ENCODE results near the gene MAD1L1.

Gene MAD1L1

DNA sequence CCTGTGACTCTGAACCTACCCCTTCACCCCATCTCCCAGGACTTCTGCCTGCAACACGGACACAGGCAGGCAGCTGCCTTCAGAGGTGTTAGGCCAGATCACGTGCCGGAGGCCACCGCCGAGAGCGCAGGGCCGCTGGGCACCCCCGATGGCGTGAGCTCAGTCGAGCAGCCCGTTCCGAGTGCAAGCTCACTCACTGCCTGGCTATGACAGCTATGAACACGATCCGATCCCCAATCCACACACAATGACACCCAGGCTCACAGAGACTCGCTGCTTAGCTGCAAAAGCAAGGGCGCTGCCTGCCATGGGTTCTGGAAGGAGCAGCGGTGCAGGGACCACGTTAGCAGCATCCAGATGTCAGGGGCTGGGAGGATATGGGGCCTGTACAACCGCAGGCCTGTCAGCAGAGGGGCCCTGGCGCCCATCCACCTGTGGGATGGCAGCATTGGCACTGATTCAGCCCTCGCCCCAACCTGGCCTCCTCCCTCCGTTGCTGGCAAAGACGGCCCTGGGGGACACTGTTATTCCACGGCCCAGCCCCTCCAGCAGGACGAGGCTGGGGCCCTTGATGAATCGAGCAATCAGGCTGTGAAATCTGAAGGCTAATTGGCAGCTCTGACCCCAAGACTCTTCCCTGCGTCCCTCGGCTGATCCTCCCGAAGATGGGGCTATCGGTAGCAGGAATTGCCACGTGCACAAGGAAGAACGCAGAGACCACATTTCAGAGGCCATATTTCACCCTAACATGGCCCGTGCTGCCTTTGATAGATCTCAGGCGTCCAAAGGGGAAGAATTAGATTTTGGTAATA is 332.6 kb downstream of the MAD1L1 start:
- H3K4me1 ChIP-seq (ENCODE audit: control insufficient read depth, insufficient read depth, low read depth, low read length) = peaks cover 5% of the 10 kb centered on the region
- 96% methylated on average over 34 of the region's 34 CpGs for WGBS
- no peaks in the 10 kb centered on the region for H3K79me1 ChIP-seq (replicated peaks; ENCODE audit: low read length, poor library complexity, severe bottlenecking)
- no peak overlapping the region for H3K18ac ChIP-seq (ENCODE audit: low read depth in 1 of 2, low read length in 2 of 2)
- H3K27me3 ChIP-seq (ENCODE audit: control insufficient read depth in 1 of 2, insufficient read depth in 1 of 2, low read length in 2 of 2) = no peaks in the 10 kb centered on the region
- peak overlapping the region; percentile 64 for H3K9ac ChIP-seq (ENCODE audit: low read length)
- H3K14ac ChIP-seq (ENCODE audit: low read length in 2 of 2) = peak overlapping the region in 1 of 2 experiments; percentile 38
- H2AFZ ChIP-seq (ENCODE audit: low read depth, low read length) = no peak overlapping the region
- no peak for DNase-seq
- no peak overlapping the region for H4K91ac ChIP-seq (ENCODE audit: low read length)
- H3K27ac ChIP-seq (ENCODE audit: low read length, poor library complexity, severe bottlenecking) = no peak overlapping the region
- H3K4me2 ChIP-seq (ENCODE audit: low read length, poor library complexity, severe bottlenecking) = no peak overlapping the region
- no peak overlapping the region for H2BK120ac ChIP-seq (ENCODE audit: low read depth, low read length)
- no peak overlapping the region for H2BK15ac ChIP-seq (ENCODE audit: low read depth, poor library complexity, severe bottlenecking)
- no peak overlapping the region for H2AK5ac ChIP-seq (ENCODE audit: low read length, severe bottlenecking)
- peaks cover 16 to 41% of the 10 kb centered on the region in 2 experiments for H3K36me3 ChIP-seq (ENCODE audit: control insufficient read depth in 1 of 2, insufficient read depth in 2 of 2, low read depth in 1 of 2, low read length in 2 of 2)
- H3K23ac ChIP-seq (ENCODE audit: low read length in 2 of 2) = no peak overlapping the region
- H3K4ac ChIP-seq (ENCODE audit: low read depth in 1 of 2, low read length in 2 of 2) = no peak overlapping the region
- peak overlapping the region in 1 of 2 experiments; percentile 10 for H3K4me3 ChIP-seq (ENCODE audit: insufficient read depth in 1 of 2, low read depth in 1 of 2, low read length in 2 of 2)
- H4K8ac ChIP-seq (ENCODE audit: low read length) = no peak overlapping the region
- no peak overlapping the region for H2BK12ac ChIP-seq (ENCODE audit: low read length in 2 of 2)
- H3K9me3 ChIP-seq (ENCODE audit: control insufficient read depth, low read length) = no peaks in the 10 kb centered on the region
- H2BK5ac ChIP-seq (ENCODE audit: low read depth, low read length, poor library complexity, severe bottlenecking) = no peak overlapping the region

DNA sequence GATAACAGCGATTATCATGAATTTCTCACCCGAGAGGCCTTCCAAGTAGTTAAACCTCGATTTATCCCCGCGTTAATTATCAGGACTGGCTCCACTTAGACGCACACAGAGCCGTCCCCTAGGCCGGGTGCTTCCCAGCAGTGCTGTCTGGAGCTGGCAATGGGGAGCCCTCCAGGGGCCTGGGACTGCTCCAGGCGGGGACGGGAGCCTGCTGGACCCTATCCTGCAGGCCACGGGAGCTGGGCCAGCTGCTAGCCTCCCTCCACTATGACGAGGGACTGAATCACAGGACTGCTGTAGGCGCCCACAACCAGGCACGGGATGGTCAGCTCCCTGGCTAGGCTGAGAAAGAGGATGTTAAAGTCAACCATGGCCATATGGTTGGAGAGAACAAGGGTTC is 333.5 kb downstream of the MAD1L1 start:
- Histone ChIP-seq H3K9me3 (ENCODE audit: control insufficient read depth, low read length) (no peaks in the 10 kb centered on the region), H2AFZ (ENCODE audit: low read depth, low read length) (no peak overlapping the region), H3K79me1 (replicated peaks; ENCODE audit: low read length, poor library complexity, severe bottlenecking) (no peaks in the 10 kb centered on the region), H3K4me1 (ENCODE audit: control insufficient read depth, insufficient read depth, low read depth, low read length) (peaks cover 5% of the 10 kb centered on the region), H3K14ac (ENCODE audit: low read length in 2 of 2) (no peak overlapping the region), H3K9ac (ENCODE audit: low read length) (peak overlapping the region; percentile 64), H2BK5ac (ENCODE audit: low read depth, low read length, poor library complexity, severe bottlenecking) (no peak overlapping the region), H3K36me3 (ENCODE audit: control insufficient read depth in 1 of 2, insufficient read depth in 2 of 2, low read depth in 1 of 2, low read length in 2 of 2) (peaks cover 16 to 49% of the 10 kb centered on the region in 2 experiments), H3K27ac (ENCODE audit: low read length, poor library complexity, severe bottlenecking) (no peak overlapping the region), H4K91ac (ENCODE audit: low read length) (no peak overlapping the region), H2AK5ac (ENCODE audit: low read length, severe bottlenecking) (no peak overlapping the region), H3K23ac (ENCODE audit: low read length in 2 of 2) (no peak overlapping the region), H3K18ac (ENCODE audit: low read depth in 1 of 2, low read length in 2 of 2) (no peak overlapping the region), H2BK12ac (ENCODE audit: low read length in 2 of 2) (no peak overlapping the region), H3K4me2 (ENCODE audit: low read length, poor library complexity, severe bottlenecking) (no peak overlapping the region), H3K4me3 (ENCODE audit: insufficient read depth in 1 of 2, low read depth in 1 of 2, low read length in 2 of 2) (no peak overlapping the region), H3K27me3 (ENCODE audit: control insufficient read depth in 1 of 2, insufficient read depth in 1 of 2, low read length in 2 of 2) (no peaks in the 10 kb centered on the region), H2BK120ac (ENCODE audit: low read depth, low read length) (no peak overlapping the region), H2BK15ac (ENCODE audit: low read depth, poor library complexity, severe bottlenecking) (no peak overlapping the region), H3K4ac (ENCODE audit: low read depth in 1 of 2, low read length in 2 of 2) (no peak overlapping the region), H4K8ac (ENCODE audit: low read length) (no peak overlapping the region)
- DNase-seq = no peak
- WGBS = 87% methylated on average over 14 of the region's 14 CpGs

DNA sequence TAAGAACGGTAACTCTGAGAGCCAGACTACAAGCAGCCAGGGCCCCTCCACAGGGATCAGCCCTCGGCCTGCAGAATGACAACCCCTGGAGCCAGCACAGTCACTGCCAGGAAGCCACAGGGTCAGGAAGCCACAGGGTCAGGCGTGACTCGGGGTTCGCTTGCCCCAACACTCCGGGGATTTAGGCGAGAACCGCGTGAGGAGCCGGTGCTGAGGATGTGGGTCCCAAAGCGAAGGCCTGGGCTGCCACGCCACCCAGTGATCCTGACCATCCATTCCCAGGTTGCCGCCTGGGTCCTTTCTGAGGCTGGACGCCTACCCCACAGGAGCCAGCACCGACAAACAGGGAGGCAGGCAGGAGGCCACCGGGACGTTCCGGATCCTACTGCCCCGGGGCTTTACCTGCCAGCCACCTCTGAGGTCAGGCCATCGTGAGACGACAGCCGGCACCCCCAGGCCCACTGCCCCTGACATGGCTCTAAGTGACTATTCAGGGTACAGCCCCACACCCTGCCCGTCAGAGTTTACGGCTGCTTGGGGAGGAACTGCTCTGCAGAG is 334.0 kb downstream of the MAD1L1 start:
- H2AFZ ChIP-seq (ENCODE audit: low read depth, low read length) = no peak overlapping the region
- peaks cover 5% of the 10 kb centered on the region for H3K4me1 ChIP-seq (ENCODE audit: control insufficient read depth, insufficient read depth, low read depth, low read length)
- H2BK120ac ChIP-seq (ENCODE audit: low read depth, low read length) = no peak overlapping the region
- H3K9ac ChIP-seq (ENCODE audit: low read length) = peak overlapping the region; percentile 64
- H3K23ac ChIP-seq (ENCODE audit: low read length in 2 of 2) = no peak overlapping the region
- no peak overlapping the region for H2BK15ac ChIP-seq (ENCODE audit: low read depth, poor library complexity, severe bottlenecking)
- H3K4ac ChIP-seq (ENCODE audit: low read depth in 1 of 2, low read length in 2 of 2) = no peak overlapping the region
- no peak overlapping the region for H2AK5ac ChIP-seq (ENCODE audit: low read length, severe bottlenecking)
- no peak overlapping the region for H4K8ac ChIP-seq (ENCODE audit: low read length)
- no peaks in the 10 kb centered on the region for H3K79me1 ChIP-seq (replicated peaks; ENCODE audit: low read length, poor library complexity, severe bottlenecking)
- no peak overlapping the region for H3K18ac ChIP-seq (ENCODE audit: low read depth in 1 of 2, low read length in 2 of 2)
- 92% methylated on average over 24 of the region's 24 CpGs for WGBS
- no peak for DNase-seq
- no peak overlapping the region for H2BK12ac ChIP-seq (ENCODE audit: low read length in 2 of 2)
- H3K4me2 ChIP-seq (ENCODE audit: low read length, poor library complexity, severe bottlenecking) = no peak overlapping the region
- no peaks in the 10 kb centered on the region for H3K9me3 ChIP-seq (ENCODE audit: control insufficient read depth, low read length)
- no peaks in the 10 kb centered on the region for H3K27me3 ChIP-seq (ENCODE audit: control insufficient read depth in 1 of 2, insufficient read depth in 1 of 2, low read length in 2 of 2)
- H3K27ac ChIP-seq (ENCODE audit: low read length, poor library complexity, severe bottlenecking) = no peak overlapping the region
- no peak overlapping the region for H4K91ac ChIP-seq (ENCODE audit: low read length)
- peaks cover 16 to 52% of the 10 kb centered on the region in 2 experiments for H3K36me3 ChIP-seq (ENCODE audit: control insufficient read depth in 1 of 2, insufficient read depth in 2 of 2, low read depth in 1 of 2, low read length in 2 of 2)
- H3K14ac ChIP-seq (ENCODE audit: low read length in 2 of 2) = no peak overlapping the region
- no peak overlapping the region for H3K4me3 ChIP-seq (ENCODE audit: insufficient read depth in 1 of 2, low read depth in 1 of 2, low read length in 2 of 2)
- no peak overlapping the region for H2BK5ac ChIP-seq (ENCODE audit: low read depth, low read length, poor library complexity, severe bottlenecking)

DNA sequence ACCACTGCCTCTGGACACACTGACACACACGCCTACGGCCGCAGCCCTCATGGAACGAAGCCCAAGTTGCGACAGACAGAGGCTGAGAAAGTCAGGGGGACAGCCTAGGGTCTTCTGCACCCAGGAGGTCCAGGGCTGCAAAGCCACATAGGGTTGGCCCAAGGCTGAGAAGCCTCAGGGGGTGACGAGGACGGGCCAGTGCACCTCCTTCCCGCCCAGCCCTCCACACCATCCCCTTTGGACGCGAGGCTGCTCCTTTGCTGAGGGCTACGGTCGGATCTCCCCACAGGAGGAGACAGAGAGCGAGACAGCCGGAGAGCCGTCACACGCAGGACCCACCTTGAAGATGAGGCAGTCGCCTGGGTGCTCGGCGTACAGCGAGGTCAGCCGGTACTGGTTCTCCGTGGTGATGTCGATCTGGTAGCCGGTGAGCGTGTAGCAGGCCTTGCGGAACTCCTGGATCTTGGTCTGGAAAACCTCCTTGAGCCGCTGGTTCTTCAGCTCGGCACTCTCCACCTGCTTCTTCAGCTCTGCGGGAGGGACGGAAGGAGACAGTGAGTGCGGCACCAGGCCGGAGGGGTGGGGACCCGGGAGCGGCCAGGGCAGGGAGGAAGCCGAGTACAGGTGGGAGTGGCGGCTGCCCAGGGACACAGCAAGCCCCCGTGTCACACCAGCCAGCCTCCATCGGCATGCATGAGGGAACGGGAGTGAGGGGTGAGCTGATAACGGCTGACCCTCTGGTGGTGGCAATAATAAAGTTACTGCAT is 334.7 kb downstream of the MAD1L1 start:
- DNase-seq = no peak
- no peak overlapping the region for H4K91ac ChIP-seq (ENCODE audit: low read length)
- no peaks in the 10 kb centered on the region for H3K27me3 ChIP-seq (ENCODE audit: control insufficient read depth in 1 of 2, insufficient read depth in 1 of 2, low read length in 2 of 2)
- H3K18ac ChIP-seq (ENCODE audit: low read depth in 1 of 2, low read length in 2 of 2) = no peak overlapping the region
- H3K79me1 ChIP-seq (replicated peaks; ENCODE audit: low read length, poor library complexity, severe bottlenecking) = no peaks in the 10 kb centered on the region
- no peak overlapping the region for H2BK12ac ChIP-seq (ENCODE audit: low read length in 2 of 2)
- H2AK5ac ChIP-seq (ENCODE audit: low read length, severe bottlenecking) = no peak overlapping the region
- H3K27ac ChIP-seq (ENCODE audit: low read length, poor library complexity, severe bottlenecking) = no peak overlapping the region
- H3K9me3 ChIP-seq (ENCODE audit: control insufficient read depth, low read length) = no peaks in the 10 kb centered on the region
- H2BK15ac ChIP-seq (ENCODE audit: low read depth, poor library complexity, severe bottlenecking) = no peak overlapping the region
- H3K4me2 ChIP-seq (ENCODE audit: low read length, poor library complexity, severe bottlenecking) = no peak overlapping the region
- no peak overlapping the region for H4K8ac ChIP-seq (ENCODE audit: low read length)
- H3K4me1 ChIP-seq (ENCODE audit: control insufficient read depth, insufficient read depth, low read depth, low read length) = peaks cover 5% of the 10 kb centered on the region
- no peak overlapping the region for H3K14ac ChIP-seq (ENCODE audit: low read length in 2 of 2)
- H3K23ac ChIP-seq (ENCODE audit: low read length in 2 of 2) = no peak overlapping the region
- H3K36me3 ChIP-seq (ENCODE audit: control insufficient read depth in 1 of 2, insufficient read depth in 2 of 2, low read depth in 1 of 2, low read length in 2 of 2) = peaks cover 16 to 57% of the 10 kb centered on the region in 2 experiments
- 95% methylated on average over 40 of the region's 40 CpGs for WGBS
- no peak overlapping the region for H2BK5ac ChIP-seq (ENCODE audit: low read depth, low read length, poor library complexity, severe bottlenecking)
- no peak overlapping the region for H2AFZ ChIP-seq (ENCODE audit: low read depth, low read length)
- H3K4ac ChIP-seq (ENCODE audit: low read depth in 1 of 2, low read length in 2 of 2) = no peak overlapping the region
- H3K9ac ChIP-seq (ENCODE audit: low read length) = peak overlapping the region; percentile 64
- no peak overlapping the region for H3K4me3 ChIP-seq (ENCODE audit: insufficient read depth in 1 of 2, low read depth in 1 of 2, low read length in 2 of 2)
- H2BK120ac ChIP-seq (ENCODE audit: low read depth, low read length) = no peak overlapping the region

Data from mesenchymal stem cell (in vitro differentiated cells and primary cell).